ENCODE measurements around the gene BLOC1S1. TPM values are rescaled to one million over a fixed set of nuclear protein-coding genes. Genes with fewer than 3 reads are reported as not detected.

Gene BLOC1S1
- total RNA-seq, 2 experiments from 2014 or later = 139 to 152 TPM

GRCh38 chr12:55767156-55767555 is 51.3 kb downstream of the BLOC1S1 start:
- no peak overlapping the region for H3K27ac ChIP-seq (ENCODE audit: low read depth, low read length, poor library complexity, severe bottlenecking)
- no peaks in the 10 kb centered on the region for H3K9me3 ChIP-seq (ENCODE audit: low read length)
- H3K79me2 ChIP-seq (ENCODE audit: insufficient read depth, low read depth, low read length) = no peaks in the 10 kb centered on the region
- H3K4me1 ChIP-seq (ENCODE audit: insufficient read depth, low read length, poor library complexity, severe bottlenecking) = no peaks in the 10 kb centered on the region
- no peak for DNase-seq (ENCODE audit: low spot score)
- intact Hi-C loops (cut with micrococcal nuclease; ENCODE audit: unreplicated experiment) = no loop called here
- H4K20me1 ChIP-seq (ENCODE audit: insufficient read depth, low read length) = no peaks in the 10 kb centered on the region
- H3K36me3 ChIP-seq (ENCODE audit: insufficient read depth, low read length) = peaks cover 83% of the 10 kb centered on the region
- no peak overlapping the region for H2AFZ ChIP-seq (ENCODE audit: low read length)
- BruUV-seq (replicated peaks) = no TSS peak
- TF ChIP-seq EZH2phosphoT487 (IDR thresholded peaks at IDR 0.05; ENCODE audit: borderline replicate concordance, low read depth, low read length) (no peak), CTCF (conservative IDR thresholded peaks at IDR 0.05; ENCODE audit: low read length) (no peak)
- no peak overlapping the region for H3K4me3 ChIP-seq (ENCODE audit: low read depth, low read length, poor library complexity, severe bottlenecking)
- no peak overlapping the region for H3K4me2 ChIP-seq (ENCODE audit: low read length)
- ChIA-PET CTCF (ENCODE audit: unreplicated experiment) (no interaction called here), POLR2A (interaction anchor here (0.7 to 0.9 kb wide), 3 partner anchors 10 to 405 kb away, joined by 3 to 5 read pairs (median 4); no protein-coding TSS in a partner anchor)
- no peaks in the 10 kb centered on the region for H3K9me2 ChIP-seq (ENCODE audit: insufficient read depth, low read length)

Small RNAs within 50 kb of the gene (small RNA-seq; reads per million reads assigned to genes)
- gene AC009779.1 (not detected), gene RF00017 (not detected)

Other genes with a start within 250 kb of the BLOC1S1 start
- gene OR6C70, start 245.9 kb upstream of the BLOC1S1 start, total RNA-seq (2014; rRNA removed; shearing (Covaris generic)) = 0.90 TPM in 1 of 2 replicates, not detected in the other
- gene OR6C70, start 245.9 kb upstream of the BLOC1S1 start, total RNA-seq (2022) = not detected in 2 replicates
- gene OR6C68, start 223.7 kb upstream of the BLOC1S1 start, total RNA-seq (2014; rRNA removed; shearing (Covaris generic)) = not detected in 2 replicates
- not detected in 2 replicates for gene OR6C68, start 223.7 kb upstream of the BLOC1S1 start, total RNA-seq (2022)
- gene OR6C4, start 166.4 kb upstream of the BLOC1S1 start, total RNA-seq (2014; rRNA removed; shearing (Covaris generic)) = not detected in 2 replicates
- gene OR6C4, start 166.4 kb upstream of the BLOC1S1 start, total RNA-seq (2022) = not detected in 2 replicates
- not detected in 2 replicates for gene OR2AP1, start 143.6 kb upstream of the BLOC1S1 start, total RNA-seq (2014; rRNA removed; shearing (Covaris generic))
- not detected in 2 replicates for gene OR2AP1, start 143.6 kb upstream of the BLOC1S1 start, total RNA-seq (2022)
- gene OR10P1, start 79.2 kb upstream of the BLOC1S1 start, total RNA-seq (2014; rRNA removed; shearing (Covaris generic)) = not detected in 2 replicates
- not detected in 2 replicates for gene OR10P1, start 79.2 kb upstream of the BLOC1S1 start, total RNA-seq (2022)
- gene ITGA7, start 8.1 kb upstream of the BLOC1S1 start, total RNA-seq (2014; rRNA removed; shearing (Covaris generic)) = 1.5 and 2.3 TPM in 2 replicates
- gene ITGA7, start 8.1 kb upstream of the BLOC1S1 start, total RNA-seq (2022) = 3.3 and 4.0 TPM in 2 replicates
- gene RDH5, start 4.3 kb downstream of the BLOC1S1 start, total RNA-seq (2014; rRNA removed; shearing (Covaris generic)) = 6.2 and 8.9 TPM in 2 replicates
- gene RDH5, start 4.3 kb downstream of the BLOC1S1 start, total RNA-seq (2022) = 19.6 and 20.1 TPM in 2 replicates
- 102 and 143 TPM in 2 replicates for gene CD63, start 13.0 kb downstream of the BLOC1S1 start, total RNA-seq (2014; rRNA removed; shearing (Covaris generic))
- gene CD63, start 13.0 kb downstream of the BLOC1S1 start, total RNA-seq (2022) = 112 and 130 TPM in 2 replicates
- gene GDF11, start 27.1 kb downstream of the BLOC1S1 start, total RNA-seq (2014; rRNA removed; shearing (Covaris generic)) = 4.5 and 5.2 TPM in 2 replicates
- 18.0 and 19.9 TPM in 2 replicates for gene GDF11, start 27.1 kb downstream of the BLOC1S1 start, total RNA-seq (2022)
- 86.1 and 161 TPM in 2 replicates for gene SARNP, start 101.7 kb downstream of the BLOC1S1 start, total RNA-seq (2014; rRNA removed; shearing (Covaris generic))
- gene SARNP, start 101.7 kb downstream of the BLOC1S1 start, total RNA-seq (2022) = 85.5 and 92.0 TPM in 2 replicates
- 13.4 and 20.0 TPM in 2 replicates for gene ORMDL2, start 102.0 kb downstream of the BLOC1S1 start, total RNA-seq (2014; rRNA removed; shearing (Covaris generic))
- gene ORMDL2, start 102.0 kb downstream of the BLOC1S1 start, total RNA-seq (2022) = 22.9 and 27.1 TPM in 2 replicates
- 50.8 and 60.9 TPM in 2 replicates for gene DNAJC14, start 113.5 kb downstream of the BLOC1S1 start, total RNA-seq (2014; rRNA removed; shearing (Covaris generic))
- gene DNAJC14, start 113.5 kb downstream of the BLOC1S1 start, total RNA-seq (2022) = 52.3 and 59.3 TPM in 2 replicates
- not detected in 2 replicates for gene MMP19, start 126.9 kb downstream of the BLOC1S1 start, total RNA-seq (2014; rRNA removed; shearing (Covaris generic))
- gene MMP19, start 126.9 kb downstream of the BLOC1S1 start, total RNA-seq (2022) = not detected in 2 replicates
- gene PYM1, start 211.8 kb downstream of the BLOC1S1 start, total RNA-seq (2014; rRNA removed; shearing (Covaris generic)) = 88.5 and 97.2 TPM in 2 replicates
- 82.7 and 88.5 TPM in 2 replicates for gene PYM1, start 211.8 kb downstream of the BLOC1S1 start, total RNA-seq (2022)
- 106 and 144 TPM in 2 replicates for gene DGKA, start 215.1 kb downstream of the BLOC1S1 start, total RNA-seq (2014; rRNA removed; shearing (Covaris generic))
- gene DGKA, start 215.1 kb downstream of the BLOC1S1 start, total RNA-seq (2022) = 170 and 216 TPM in 2 replicates
- gene PMEL, start 250.0 kb downstream of the BLOC1S1 start, total RNA-seq (2014; rRNA removed; shearing (Covaris generic)) = 0.49 and 1.4 TPM in 2 replicates
- 2.4 and 3.0 TPM in 2 replicates for gene PMEL, start 250.0 kb downstream of the BLOC1S1 start, total RNA-seq (2022)

Measured in OCI-LY7 (cell line).